Astrocyte (in vitro differentiated cells and primary cell): ENCODE results near the gene NLRP6.

ENCODE experiments used
- CTCF ChIP-seq: IDR thresholded peaks from 2 replicates; pipeline ENCODE4 v1.5.1; 2011; ENCODE audit warnings: low read depth, mild to moderate bottlenecking, inconsistent platforms, low read length, moderate library complexity; ENCODE audit not compliant: insufficient read depth
- EZH2 ChIP-seq: IDR thresholded peaks from 2 replicates; pipeline ENCODE4 v1.6.1; 2012; ENCODE audit warnings: mild to moderate bottlenecking, low read length, inconsistent platforms; ENCODE audit not compliant: insufficient read depth

DNA sequence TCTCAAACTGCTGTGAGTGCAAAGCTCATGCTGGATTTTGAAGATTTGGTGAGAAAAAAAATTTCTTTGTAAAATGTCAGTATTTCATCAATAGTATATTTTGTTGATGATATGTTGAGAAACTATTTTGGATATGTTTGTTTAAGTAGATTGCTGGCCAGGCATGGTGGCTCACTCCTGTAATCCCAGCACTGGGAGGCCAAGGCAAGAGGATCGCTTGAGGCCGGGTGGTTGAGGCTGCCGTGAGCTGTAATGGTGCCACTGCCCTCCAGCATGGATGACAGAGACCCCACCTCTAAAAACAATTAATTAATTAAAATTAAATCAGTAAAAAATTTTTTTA, 49.3 kb downstream of the NLRP6 start:
- TF ChIP-seq CTCF (no peak), EZH2 (no peak)
